D721Med (cell line): ENCODE measurements around the gene CD8A.
A peak's percentile ranks its signal among the peaks of the same experiment; 100 is the strongest.
"Not testable (repeated sequence)": the region's sequence is repeated elsewhere in the genome, so short reads cannot be mapped to it uniquely, and the experiment has no call there.

Experiments used
- DNase-seq: peaks from one replicate; pipeline ENCODE4 v3.0.0; 2011; ENCODE audit warnings: low spot score; ENCODE audit not compliant: insufficient read length
- FAIRE-seq: peaks from 2 replicates; lab custom pipeline; 2011; peaks lifted over from hg19 to GRCh38; lab: Jason Lieb, UNC
- TF ChIP-seq, protein P1 (sequence below): IDR thresholded peaks from 2 replicates; pipeline ENCODE4 v1.5.1; 2012; ENCODE audit warnings: mild to moderate bottlenecking, control low read depth; ENCODE audit not compliant: insufficient read depth; ENCODE audit errors: missing control alignments

Gene CD8A

DNA sequence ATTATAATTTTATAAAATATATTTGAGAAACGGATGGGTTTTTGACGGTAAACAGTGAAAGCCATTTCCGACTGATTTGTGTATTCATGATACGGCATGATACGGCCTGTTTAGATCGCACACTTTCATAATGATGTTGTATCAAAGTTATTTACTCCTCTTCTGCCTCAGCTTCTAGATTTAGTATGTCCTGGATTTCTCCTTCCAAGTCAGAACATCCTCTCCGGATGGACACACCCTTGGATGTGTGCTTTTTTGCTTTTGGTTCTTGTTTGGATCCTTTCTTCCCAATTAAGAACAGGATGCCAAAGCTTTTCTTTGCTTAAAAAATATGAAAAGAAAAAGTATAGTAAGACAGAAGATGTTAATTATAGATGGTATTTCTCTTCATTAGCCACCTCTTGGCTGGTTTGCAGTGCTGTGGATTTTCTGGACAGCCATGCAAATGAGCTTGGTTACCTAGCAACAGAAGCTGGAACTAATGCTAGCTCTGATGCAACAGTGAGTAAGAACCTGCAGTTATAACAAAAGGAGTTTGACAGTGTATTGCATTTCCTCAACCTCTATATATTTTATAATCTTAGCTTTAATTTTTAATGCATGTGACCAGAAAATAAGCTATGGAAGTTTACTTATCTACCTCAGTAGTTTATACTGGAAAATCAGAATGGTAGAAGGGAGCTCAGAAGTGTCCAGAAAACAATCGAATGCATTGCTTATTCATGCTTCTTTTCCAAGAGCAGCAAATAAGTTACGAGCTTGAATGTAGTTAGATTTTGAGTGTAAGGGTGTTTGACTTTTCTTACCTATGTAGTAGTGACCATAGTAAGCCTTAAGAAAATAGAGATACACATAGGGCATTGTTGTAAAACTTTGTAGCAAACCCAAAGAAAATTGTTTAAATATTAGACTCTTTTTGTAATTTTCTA lies 42.7 kb downstream of the CD8A start:
- DNase-seq: no peak
- FAIRE-seq: peak; percentile 32
- TF ChIP-seq, protein P1, sequence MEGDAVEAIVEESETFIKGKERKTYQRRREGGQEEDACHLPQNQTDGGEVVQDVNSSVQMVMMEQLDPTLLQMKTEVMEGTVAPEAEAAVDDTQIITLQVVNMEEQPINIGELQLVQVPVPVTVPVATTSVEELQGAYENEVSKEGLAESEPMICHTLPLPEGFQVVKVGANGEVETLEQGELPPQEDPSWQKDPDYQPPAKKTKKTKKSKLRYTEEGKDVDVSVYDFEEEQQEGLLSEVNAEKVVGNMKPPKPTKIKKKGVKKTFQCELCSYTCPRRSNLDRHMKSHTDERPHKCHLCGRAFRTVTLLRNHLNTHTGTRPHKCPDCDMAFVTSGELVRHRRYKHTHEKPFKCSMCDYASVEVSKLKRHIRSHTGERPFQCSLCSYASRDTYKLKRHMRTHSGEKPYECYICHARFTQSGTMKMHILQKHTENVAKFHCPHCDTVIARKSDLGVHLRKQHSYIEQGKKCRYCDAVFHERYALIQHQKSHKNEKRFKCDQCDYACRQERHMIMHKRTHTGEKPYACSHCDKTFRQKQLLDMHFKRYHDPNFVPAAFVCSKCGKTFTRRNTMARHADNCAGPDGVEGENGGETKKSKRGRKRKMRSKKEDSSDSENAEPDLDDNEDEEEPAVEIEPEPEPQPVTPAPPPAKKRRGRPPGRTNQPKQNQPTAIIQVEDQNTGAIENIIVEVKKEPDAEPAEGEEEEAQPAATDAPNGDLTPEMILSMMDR: no peak

DNA sequence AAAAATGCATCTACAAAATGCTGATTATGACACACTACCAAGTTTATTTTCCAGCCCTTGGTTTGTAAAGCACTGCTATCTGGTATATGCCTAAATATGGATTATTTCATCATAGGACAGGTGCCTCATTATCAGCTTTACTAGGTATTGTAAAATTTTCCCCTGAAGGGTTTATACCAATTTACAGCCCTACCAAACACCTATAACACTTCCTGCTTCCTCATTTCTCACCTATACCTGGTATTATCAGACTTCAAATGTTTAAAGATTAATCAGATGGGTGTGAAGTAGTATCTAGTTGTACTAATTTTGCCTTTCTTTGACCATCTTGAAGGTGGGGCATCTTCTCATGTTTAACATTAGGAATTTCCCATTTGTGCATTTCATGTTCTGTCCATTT lies 43.8 kb downstream of the CD8A start:
- FAIRE-seq (no peak), DNase-seq (no peak)
- TF ChIP-seq, protein P1: no peak

DNA sequence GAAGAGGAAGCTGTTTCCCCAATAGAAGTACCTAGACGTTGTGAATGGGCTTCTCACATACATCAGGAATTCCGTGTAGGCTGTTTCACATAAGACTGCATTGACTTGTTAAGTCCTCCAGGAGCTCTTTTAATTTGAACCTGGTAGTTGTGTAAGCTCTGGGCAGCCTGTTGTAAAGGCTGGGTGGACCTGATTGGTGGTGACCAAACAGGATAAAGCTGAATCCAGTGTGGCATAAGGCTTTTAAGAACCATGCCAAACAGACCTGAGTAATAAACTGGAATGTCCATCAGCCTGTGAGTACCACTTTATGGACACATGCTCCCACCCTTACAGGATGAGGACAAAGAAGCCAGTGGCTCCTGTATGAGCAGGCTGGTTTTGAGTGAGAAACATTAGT lies 46.6 kb downstream of the CD8A start:
- FAIRE-seq: no peak

DNA sequence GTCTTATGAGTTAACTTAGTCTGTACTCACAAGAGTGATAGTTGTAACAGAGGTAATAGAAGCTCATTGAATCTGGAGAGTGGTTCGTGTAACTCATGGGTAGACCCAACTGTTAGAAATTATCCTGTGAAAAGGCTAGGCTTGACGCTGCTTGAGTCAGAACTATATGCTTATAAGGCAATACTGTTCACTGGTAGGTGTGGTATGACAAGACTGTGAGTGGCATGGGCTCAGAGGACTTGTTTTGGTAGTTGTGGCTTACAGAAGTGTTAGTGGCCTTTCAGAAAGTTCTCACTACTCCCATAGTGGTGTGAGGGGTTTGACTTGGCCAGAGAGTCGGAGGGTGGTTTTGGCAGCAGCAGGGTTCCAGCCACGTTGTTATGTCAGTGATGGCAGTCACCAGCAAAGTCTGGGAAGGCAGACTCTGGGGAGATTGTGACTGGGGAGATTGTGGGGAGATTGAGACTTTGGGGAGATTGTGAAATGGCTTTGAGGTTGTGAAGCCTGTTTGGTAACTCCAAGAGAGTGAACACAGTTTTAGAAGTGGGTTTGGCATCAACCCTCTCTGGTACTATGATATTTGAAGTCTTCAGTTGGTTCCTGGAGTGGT lies 48.7 kb downstream of the CD8A start:
- DNase-seq, FAIRE-seq: not testable (repeated sequence)

More for the DNA sequence above, 46.6 kb downstream of the CD8A start:
- TF ChIP-seq, protein P1: no peak
- no peak for DNase-seq

DNA sequence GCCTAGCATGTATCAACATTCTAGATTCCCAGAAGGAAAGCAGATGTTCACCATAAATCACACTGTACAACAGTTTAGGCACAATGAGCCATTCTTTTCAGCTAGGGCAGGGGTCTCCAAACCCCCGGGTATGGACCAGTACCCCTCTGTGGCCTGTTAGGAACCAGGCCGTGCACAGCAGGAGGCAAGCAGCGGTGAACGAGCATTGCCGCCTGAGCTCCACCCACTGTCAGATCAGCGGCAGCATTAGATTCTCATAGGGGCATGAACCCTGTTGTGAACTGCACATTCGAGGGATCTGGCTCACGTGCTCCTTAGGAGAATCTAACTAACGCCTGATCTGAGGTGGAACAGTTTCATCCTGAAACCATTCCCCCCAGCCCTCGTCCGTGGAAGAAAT lies 50.8 kb downstream of the CD8A start:
- DNase-seq, FAIRE-seq: not testable (repeated sequence)

DNA sequence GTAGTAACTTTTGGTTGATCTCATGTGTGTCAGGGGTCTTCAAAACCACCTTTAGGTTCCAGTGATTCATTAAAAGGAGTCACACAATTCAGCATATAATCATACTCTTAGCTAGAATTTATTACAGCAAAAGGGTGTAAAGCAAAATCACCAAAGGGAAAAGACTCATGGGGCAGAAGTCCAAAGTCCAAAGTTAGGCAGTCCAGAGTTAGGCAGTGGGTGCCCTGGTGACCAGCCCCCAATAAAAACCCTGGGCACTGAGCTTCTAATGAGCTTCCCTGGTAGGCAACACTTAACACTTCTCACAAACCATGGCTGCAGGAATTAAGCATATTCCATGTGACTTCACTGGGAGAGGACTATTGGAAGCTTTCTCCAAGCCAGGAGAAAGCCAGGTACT lies 51.2 kb downstream of the CD8A start:
- not testable (repeated sequence) for DNase-seq, FAIRE-seq

DNA sequence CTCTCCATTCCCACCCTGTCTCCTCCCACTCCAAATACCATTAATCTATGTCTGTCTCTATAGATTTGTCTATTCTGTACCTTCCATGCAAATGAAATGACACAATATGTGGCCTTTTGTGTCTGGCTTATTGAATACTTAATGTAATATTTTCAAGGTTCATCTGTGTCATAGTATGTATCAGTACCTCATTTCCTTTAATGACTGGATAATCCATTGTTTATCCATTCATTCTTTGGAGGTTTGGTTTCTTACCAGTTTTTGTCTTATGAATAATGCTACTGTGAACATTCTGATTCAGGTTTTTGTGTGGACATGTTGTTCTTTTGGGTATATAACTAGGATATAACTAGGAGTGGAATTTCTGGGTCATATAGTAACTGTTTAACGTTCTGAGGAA lies 55.8 kb downstream of the CD8A start:
- not testable (repeated sequence) for FAIRE-seq

More for the DNA sequence above, 55.8 kb downstream of the CD8A start:
- not testable (repeated sequence) for DNase-seq
